CMK (cell line): ENCODE results near the gene GSTT2B.
"Not testable (repeated sequence)": the region's sequence is repeated elsewhere in the genome, so short reads cannot be mapped to it uniquely, and the experiment has no call there.

Experiments used
- DNase-seq: peaks from one replicate; pipeline ENCODE4 v3.0.0-alpha.2; 2010; ENCODE audit warnings: low read depth

Gene GSTT2B

DNA sequence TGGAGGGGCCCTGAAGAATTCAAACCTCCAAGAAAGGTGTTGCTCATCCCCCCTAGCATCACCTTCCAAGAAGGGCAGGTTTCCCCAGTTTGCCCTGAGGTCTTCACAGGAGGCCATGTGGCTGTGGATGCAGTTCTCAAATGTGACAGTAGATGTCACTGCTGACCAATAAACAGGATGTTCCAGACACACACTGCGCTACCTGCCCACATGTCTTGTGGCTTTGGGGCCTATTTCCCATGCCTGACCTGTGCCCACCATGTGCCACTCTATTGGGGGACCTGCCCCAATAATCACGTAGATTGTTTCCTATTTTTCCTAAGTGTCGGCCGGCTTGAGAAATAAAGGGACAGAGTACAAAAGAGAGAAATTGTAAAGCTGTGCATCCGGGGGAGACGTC lies 23.4 kb upstream of the GSTT2B start:
- peak; percentile 32 for DNase-seq

DNA sequence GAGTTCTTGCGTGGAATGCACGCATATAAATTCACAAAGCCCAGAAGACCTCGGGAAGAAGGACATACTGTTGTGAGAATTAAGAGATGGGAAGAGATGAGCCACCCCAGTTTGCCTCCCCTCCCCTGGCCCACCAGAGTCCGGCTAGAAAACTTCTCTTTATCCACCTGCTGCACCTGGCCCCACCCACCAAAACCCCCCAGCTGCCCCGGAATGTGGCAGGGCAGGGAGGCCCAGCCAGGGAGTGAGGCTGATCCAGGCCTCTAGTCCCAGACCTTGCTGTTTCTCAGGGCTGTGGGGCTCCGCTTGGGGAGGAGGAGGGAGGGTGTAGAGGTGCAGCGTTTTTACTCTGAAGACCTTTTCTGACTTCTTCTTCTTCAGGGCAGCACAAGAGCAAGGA lies 19.6 kb upstream of the GSTT2B start:
- DNase-seq = not testable (repeated sequence)

GRCh38 chr22:23979557-23980240 lies 18.7 kb upstream of the GSTT2B start, which contains the start of gene GSTT2:
GSTT2 (plus strand) TSS chr22:23980134.
- DNase-seq = not testable (repeated sequence)

DNA sequence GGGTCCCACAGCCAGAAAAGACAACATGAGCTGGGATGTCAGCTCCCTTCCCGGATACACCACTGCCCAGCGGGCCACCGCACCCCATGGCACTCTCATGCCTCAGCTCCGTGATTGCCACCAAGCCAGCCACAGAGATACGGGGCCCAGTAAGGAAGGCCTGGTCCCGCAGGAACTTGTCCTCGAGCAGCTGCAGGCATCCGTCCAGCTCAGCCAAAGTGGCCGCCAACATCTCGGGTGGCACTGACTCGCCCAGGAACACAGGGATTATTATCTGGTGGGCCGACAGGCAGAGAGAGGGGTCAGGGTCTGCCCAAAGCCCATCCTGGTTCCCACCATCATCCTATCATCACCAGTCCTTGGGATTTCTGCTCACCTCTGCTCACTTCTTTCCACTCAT lies 16.3 kb upstream of the GSTT2B start:
- not testable (repeated sequence) for DNase-seq

DNA sequence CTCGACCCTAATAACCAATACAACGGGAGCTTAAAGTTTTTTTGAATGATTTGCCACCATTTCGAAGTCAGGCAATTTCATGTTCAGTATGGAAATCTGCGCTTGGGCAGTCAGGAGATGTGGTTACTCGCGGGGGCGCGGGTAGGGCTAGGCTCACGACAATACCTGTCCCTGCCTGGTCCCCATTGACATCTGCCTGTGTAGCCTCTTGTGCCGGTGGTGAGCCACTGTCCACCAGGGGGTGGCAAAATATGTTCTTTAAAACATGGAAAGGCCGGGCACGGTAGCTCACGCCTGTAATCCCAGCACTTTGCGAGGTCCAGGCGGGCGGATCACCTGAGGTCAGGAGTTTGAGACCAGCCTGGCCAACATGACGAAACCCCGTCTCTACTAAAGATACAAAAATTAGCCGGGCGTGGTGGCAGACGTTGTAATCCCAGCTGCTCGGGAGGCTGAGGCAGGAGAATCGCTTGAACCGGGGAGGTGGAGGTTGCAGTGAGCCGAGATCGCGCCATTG lies 13.9 kb upstream of the GSTT2B start:
- DNase-seq = not testable (repeated sequence)

GRCh38 chr22:23974345-23974744 lies 13.3 kb upstream of the GSTT2B start, which contains the start of gene DDT:
DDT (minus strand) TSS chr22:23974441; CDS start chr22:23974414, 27 bp downstream.
- DNase-seq = not testable (repeated sequence)

DNA sequence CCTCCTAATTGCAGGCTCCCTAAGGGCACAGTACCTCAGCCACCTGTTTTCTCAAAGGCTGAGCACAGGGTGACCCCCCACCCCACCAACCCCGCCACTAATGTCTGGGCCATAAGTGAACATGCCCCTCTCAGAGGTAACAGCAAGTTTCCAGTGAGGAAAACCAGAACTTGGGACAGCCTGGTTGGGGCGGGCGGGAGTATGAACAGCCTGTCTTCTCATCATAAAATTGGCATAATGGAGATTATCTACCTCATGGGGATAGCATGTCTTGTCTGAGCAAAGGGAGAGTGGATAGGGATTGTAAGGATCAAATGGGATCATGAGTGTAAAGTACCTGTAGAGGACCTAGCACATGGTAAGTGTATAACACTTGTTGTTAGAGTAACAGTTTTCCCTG lies 10.9 kb upstream of the GSTT2B start:
- not testable (repeated sequence) for DNase-seq

DNA sequence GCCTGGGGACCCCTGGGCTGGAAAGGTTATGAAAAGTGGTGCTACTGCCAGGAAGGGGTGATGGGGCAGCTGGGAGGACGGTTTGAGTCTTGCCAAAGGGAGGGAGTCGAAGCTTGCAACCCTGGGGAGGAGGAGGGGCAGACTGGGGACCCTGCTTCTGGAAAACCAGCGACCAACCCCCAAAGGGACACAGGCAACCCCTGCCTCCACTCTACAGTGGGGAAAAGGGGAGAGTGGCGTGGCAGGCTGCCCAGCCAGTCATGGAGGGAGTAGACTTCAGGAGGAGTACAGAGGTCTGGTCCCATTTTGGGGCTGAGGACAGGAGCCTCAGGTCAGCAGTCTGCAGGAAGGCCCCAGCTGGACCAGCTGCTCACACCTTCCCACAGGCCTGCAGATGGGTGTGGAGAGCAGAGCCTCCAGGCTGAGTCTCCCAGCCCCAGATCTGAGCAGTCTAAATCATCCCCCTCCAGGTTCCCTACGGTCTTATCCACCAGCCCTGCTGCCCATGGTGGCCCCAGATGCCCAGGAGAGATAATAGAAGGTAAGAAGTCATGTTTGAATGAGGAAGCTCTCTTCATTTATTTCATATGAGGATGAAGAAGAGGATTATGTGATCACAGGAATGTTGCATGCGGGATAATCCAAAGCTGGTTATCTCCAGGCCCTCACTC lies 10.0 kb upstream of the GSTT2B start:
- DNase-seq = peak; percentile 31

- peak; percentile 27 for DNase-seq
Observed at GRCh38 chr22:23970201-23970641, 9.2 kb upstream of the GSTT2B start.

DNA sequence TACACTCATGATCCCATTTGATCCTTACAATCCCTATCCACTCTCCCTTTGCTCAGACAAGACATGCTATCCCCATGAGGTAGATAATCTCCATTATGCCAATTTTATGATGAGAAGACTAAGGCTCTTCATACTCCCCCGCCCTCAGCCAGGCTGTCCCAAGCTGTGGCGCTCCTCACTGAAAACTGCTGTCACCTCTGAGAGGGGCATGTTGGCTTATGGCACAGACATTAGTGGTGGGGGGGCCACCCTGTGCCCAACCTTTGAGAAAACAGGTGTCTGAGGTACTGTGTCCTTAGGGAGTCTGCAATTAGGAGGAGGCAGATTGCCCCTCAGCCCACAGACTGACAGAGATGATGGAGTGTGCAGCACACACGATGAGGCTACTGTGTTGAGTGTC lies 8.1 kb upstream of the GSTT2B start:
- no peak for DNase-seq

- not testable (repeated sequence) for DNase-seq
Observed at GRCh38 chr22:23966568-23966967, 5.6 kb upstream of the GSTT2B start, which contains the start of gene DDTL. DDTL (plus strand) TSS chr22:23966888; CDS start chr22:23966915, 27 bp downstream.

DNA sequence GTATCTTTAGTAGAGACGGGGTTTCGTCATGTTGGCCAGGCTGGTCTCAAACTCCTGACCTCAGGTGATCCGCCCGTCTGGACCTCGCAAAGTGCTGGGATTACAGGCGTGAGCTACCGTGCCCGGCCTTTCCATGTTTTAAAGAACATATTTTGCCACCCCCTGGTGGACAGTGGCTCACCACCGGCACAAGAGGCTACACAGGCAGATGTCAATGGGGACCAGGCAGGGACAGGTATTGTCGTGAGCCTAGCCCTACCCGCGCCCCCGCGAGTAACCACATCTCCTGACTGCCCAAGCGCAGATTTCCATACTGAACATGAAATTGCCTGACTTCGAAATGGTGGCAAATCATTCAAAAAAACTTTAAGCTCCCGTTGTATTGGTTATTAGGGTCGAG lies 5.1 kb upstream of the GSTT2B start:
- not testable (repeated sequence) for DNase-seq

GRCh38 chr22:23956301-23956900 lies 4.6 kb downstream of the GSTT2B start:
- DNase-seq = not testable (repeated sequence)

DNA sequence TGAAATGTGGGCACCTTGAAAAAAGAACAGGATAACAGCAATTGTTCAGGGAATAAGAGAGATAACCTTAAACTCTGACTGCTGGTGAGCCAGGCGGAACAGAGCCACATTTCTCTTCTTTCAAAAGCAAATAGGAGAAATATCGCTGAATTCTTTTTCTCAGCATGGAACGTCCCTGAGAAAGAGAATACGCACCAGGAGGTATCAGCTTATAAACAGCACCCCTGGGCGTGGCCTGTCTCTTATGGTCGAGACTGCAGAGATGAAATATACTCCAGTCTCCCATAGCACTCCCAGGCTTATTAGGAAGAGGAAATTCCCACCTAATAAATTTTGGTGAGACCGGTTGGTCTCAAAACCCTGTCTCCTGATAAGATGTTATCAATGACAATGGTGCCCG lies 5.1 kb downstream of the GSTT2B start:
- not testable (repeated sequence) for DNase-seq

DNA sequence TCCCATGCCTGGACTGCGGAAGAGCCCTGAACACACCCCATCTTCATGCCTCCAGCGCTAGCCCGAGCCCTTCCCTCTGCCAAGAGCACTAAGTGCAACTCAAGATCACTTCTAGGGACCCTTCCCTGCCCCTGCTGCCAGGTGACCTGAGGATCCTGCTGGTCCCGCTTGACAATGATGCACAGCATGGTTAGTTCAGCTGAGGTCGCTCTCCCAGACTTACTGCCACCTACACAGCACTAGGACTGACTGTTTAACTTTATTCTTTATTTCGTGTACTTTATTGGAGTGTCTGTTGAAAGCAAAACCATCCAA lies 6.0 kb downstream of the GSTT2B start:
- DNase-seq = not testable (repeated sequence)

DNA sequence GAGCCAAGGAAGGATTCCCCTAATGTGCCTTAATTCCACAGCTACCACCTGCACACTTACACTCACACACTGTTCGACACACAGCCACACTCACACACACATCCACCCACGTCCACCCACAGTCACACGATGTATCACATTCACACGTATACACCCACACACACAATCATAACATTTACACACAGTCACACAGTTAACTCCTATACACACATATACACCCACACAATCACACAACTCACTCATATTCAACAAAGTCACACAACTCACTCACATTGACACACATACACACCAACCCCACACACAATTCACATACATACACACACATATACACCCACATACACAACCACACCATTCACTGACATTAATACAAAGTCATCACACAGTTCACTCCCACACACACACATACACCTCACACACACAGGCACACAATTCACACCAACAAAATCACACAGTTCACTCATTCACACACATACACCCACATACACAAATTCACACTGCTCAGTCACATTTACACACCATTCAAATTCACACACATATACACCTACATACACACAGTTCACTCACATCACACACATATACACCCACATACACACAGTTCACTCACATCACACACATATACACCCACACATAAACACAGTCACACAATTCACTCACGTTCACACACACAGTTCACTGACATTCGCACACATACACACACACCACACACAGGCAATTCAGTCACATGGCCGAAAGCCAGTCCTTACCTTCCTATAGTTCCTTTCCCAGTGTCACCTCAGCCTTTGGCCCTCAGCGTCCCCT lies 6.6 kb downstream of the GSTT2B start:
- not testable (repeated sequence) for DNase-seq

GRCh38 chr22:23953485-23953884 lies 7.5 kb downstream of the GSTT2B start:
- DNase-seq = not testable (repeated sequence)

- not testable (repeated sequence) for DNase-seq
Observed at GRCh38 chr22:23952794-23953405, 8.1 kb downstream of the GSTT2B start.

DNA sequence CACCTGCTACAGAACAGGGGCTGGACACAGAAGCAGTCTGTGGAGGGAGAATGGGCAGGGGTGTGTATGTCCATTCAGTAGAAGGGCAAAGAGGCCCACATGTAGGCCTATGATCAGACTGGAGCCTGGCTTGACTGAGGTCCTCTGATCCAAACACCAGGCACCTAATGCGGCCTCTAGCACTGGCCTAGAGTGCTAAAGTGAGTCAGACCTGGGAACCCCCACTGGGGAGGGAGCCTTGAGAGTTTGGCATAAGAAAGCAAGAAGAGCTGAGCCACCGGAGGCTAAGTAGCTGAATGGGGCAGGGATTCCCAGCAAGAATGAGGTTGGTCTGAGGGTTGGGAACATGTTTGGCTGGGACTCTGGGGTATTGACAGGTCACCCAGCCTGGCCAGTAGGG lies 9.6 kb downstream of the GSTT2B start:
- DNase-seq = not testable (repeated sequence)

GRCh38 chr22:23949764-23950163 lies 11.2 kb downstream of the GSTT2B start:
- DNase-seq = not testable (repeated sequence)

- DNase-seq = not testable (repeated sequence)
Observed at GRCh38 chr22:23947391-23947790, 13.6 kb downstream of the GSTT2B start.
